HEK293 (cell line): ENCODE measurements around the gene MIER3.

Source experiments
- CTCF ChIA-PET: fragments of 350-600 bp; formaldehyde crosslinking; extraction: SDS; loops from one replicate; lab custom pipeline; 2021; ENCODE audit warnings: antibody characterized with exemption; lab: Yijun Ruan, JAX
- POLR2A ChIA-PET: fragments of 300-600 bp; formaldehyde crosslinking; extraction: SDS; loops from one replicate; lab custom pipeline; 2020; ENCODE audit warnings: antibody characterized with exemption, inconsistent platforms; lab: Yijun Ruan, JAX
- H3K27ac ChIP-seq: fragments of 200-500 bp; sonication (Bioruptor generic); 2 replicates; pipeline ENCODE4 v1.5.1; 2014; ENCODE audit warnings: low read depth, low read length, control low read depth, inconsistent platforms; ENCODE audit errors: extremely low read depth
- H3K36me3 ChIP-seq, 2 experiments: fragments of 200-500 bp in 1 of 2; sonication (Bioruptor generic) in 1 of 2; 1 replicate in 1 of 2; 2 replicates in 1 of 2; pipeline ENCODE4 v1.5.1; 2014 to 2017; ENCODE audit warnings: inconsistent platforms in 2 of 2, low read length in 2 of 2; ENCODE audit not compliant: control insufficient read depth in 2 of 2, insufficient read depth in 1 of 2
- H3K4me1 ChIP-seq: fragments of 200-500 bp; sonication (Bioruptor generic); 2 replicates; pipeline ENCODE4 v1.5.1; 2014; ENCODE audit warnings: mild to moderate bottlenecking, low read length, inconsistent platforms; ENCODE audit not compliant: control insufficient read depth, insufficient read depth
- H3K4me3 ChIP-seq: 2 replicates; pipeline ENCODE4 v1.5.1; 2011; ENCODE audit warnings: low read depth, mild to moderate bottlenecking, control low read depth, low read length, moderate library complexity
- H3K9me3 ChIP-seq: fragments of 200-500 bp; sonication (Bioruptor generic); 2 replicates; pipeline ENCODE4 v1.5.1; 2014; ENCODE audit warnings: low read depth, low read length, inconsistent platforms; ENCODE audit not compliant: control insufficient read depth, insufficient read depth
- GLI4 ChIP-seq: fragments of 450-650 bp; formaldehyde crosslinking; IDR thresholded peaks from 2 replicates; pipeline ENCODE4 v1.5.1; 2016; ENCODE audit warnings: missing biosample characterization, missing genetic modification characterization
- MZF1 ChIP-seq: fragments of 450-650 bp; formaldehyde crosslinking; IDR thresholded peaks from 2 replicates; pipeline ENCODE4 v1.5.1; 2017; ENCODE audit warnings: missing biosample characterization, missing genetic modification characterization, borderline replicate concordance
- SALL2 ChIP-seq: fragments of 450-650 bp; formaldehyde crosslinking; IDR thresholded peaks from 2 replicates; pipeline ENCODE4 v1.5.0; 2017; ENCODE audit warnings: missing biosample characterization, mild to moderate bottlenecking, missing genetic modification characterization, borderline replicate concordance
- SCRT1 ChIP-seq: fragments of 450-650 bp; formaldehyde crosslinking; IDR thresholded peaks from 2 replicates; pipeline ENCODE4 v1.5.1; 2016; ENCODE audit warnings: missing biosample characterization, missing genetic modification characterization, borderline replicate concordance
- SETDB1 ChIP-seq: IDR thresholded peaks from one replicate; pipeline ENCODE4 v1.6.1; 2017; ENCODE audit warnings: mild to moderate bottlenecking, low read length, moderate library complexity, mixed read lengths; ENCODE audit not compliant: insufficient read length
- TSHZ1 ChIP-seq: fragments of 450-650 bp; formaldehyde crosslinking; IDR thresholded peaks from 2 replicates; pipeline ENCODE4 v1.5.1; 2016; ENCODE audit warnings: missing biosample characterization, missing genetic modification characterization, borderline replicate concordance
- YY1 ChIP-seq: fragments of 450-650 bp; formaldehyde crosslinking; IDR thresholded peaks from 2 replicates; pipeline ENCODE4 v1.5.1; 2018; ENCODE audit warnings: missing biosample characterization, missing genetic modification characterization
- ZBTB20 ChIP-seq: fragments of 450-650 bp; formaldehyde crosslinking; IDR thresholded peaks from 2 replicates; pipeline ENCODE4 v1.5.1; 2016; ENCODE audit warnings: missing biosample characterization, missing genetic modification characterization
- ZBTB8A ChIP-seq: fragments of 450-650 bp; formaldehyde crosslinking; IDR thresholded peaks from 2 replicates; pipeline ENCODE4 v1.5.1; 2016; ENCODE audit warnings: missing biosample characterization, missing genetic modification characterization
- ZNF174 ChIP-seq: fragments of 450-650 bp; formaldehyde crosslinking; IDR thresholded peaks from 2 replicates; pipeline ENCODE4 v1.5.0; 2017; ENCODE audit warnings: missing biosample characterization, mild to moderate bottlenecking, missing genetic modification characterization
- ZNF23 ChIP-seq: fragments of 450-650 bp; formaldehyde crosslinking; IDR thresholded peaks from 2 replicates; pipeline ENCODE4 v1.5.1; 2016; ENCODE audit warnings: missing biosample characterization, missing genetic modification characterization, borderline replicate concordance
- ZNF302 ChIP-seq: fragments of 450-650 bp; formaldehyde crosslinking; IDR thresholded peaks from 2 replicates; pipeline ENCODE4 v1.5.1; 2016; ENCODE audit warnings: missing biosample characterization, missing genetic modification characterization, low read depth
- ZNF394 ChIP-seq: fragments of 450-650 bp; formaldehyde crosslinking; IDR thresholded peaks from 2 replicates; pipeline ENCODE4 v1.5.1; 2016; ENCODE audit warnings: missing biosample characterization, missing genetic modification characterization, mild to moderate bottlenecking, moderate library complexity, borderline replicate concordance
- ZNF549 ChIP-seq: fragments of 450-650 bp; IDR thresholded peaks from 2 replicates; pipeline ENCODE4 v1.5.1; 2018; ENCODE audit warnings: missing biosample characterization, missing genetic modification characterization, mild to moderate bottlenecking, inconsistent platforms, moderate library complexity
- ZNF555 ChIP-seq: fragments of 450-650 bp; formaldehyde crosslinking; conservative IDR thresholded peaks from 2 replicates; pipeline ENCODE4 v1.5.1; 2017; ENCODE audit warnings: missing biosample characterization, mild to moderate bottlenecking, missing genetic modification characterization, inconsistent platforms
- ZNF623 ChIP-seq: fragments of 450-650 bp; formaldehyde crosslinking; IDR thresholded peaks from 2 replicates; pipeline ENCODE4 v1.5.1; 2016; ENCODE audit warnings: missing biosample characterization, missing genetic modification characterization
- ZNF654 ChIP-seq: fragments of 450-650 bp; formaldehyde crosslinking; IDR thresholded peaks from 2 replicates; pipeline ENCODE4 v1.5.1; 2016; ENCODE audit warnings: low read depth, missing biosample characterization, missing genetic modification characterization
- ZNF747 ChIP-seq: fragments of 450-650 bp; formaldehyde crosslinking; IDR thresholded peaks from 2 replicates; pipeline ENCODE4 v1.5.1; 2016; ENCODE audit warnings: missing biosample characterization, missing genetic modification characterization
- ZNF768 ChIP-seq: fragments of 450-650 bp; formaldehyde crosslinking; IDR thresholded peaks from 2 replicates; pipeline ENCODE4 v1.5.1; 2018; ENCODE audit warnings: missing biosample characterization, mild to moderate bottlenecking, missing genetic modification characterization
- ZSCAN23 ChIP-seq: fragments of 450-650 bp; formaldehyde crosslinking; IDR thresholded peaks from 2 replicates; pipeline ENCODE4 v1.5.1; 2016; ENCODE audit warnings: missing biosample characterization, missing genetic modification characterization

Gene MIER3

DNA sequence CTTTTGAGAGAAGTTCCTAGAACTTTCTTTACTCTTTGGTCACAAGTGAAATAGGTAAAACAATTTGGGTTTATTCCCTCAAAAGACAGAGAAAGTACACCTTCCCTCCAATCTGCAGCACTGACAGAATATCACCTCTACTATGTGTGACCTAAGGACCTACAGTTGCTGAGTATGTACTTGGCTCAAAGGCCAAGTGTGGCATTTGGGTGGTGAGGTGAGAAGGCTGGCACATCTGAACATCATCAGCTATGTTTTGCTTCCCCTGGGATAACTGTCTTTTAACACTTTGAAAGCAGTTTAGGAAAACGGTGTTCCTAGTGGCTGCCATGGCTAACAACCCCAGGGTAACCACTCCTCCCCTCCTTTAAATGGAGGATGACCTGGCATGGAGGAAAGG is 17.6 kb downstream of the MIER3 start:
- Histone ChIP-seq H3K4me1 (no peaks in the 10 kb centered on the region), H3K36me3 (peaks cover 73 to 85% of the 10 kb centered on the region in 2 experiments), H3K27ac (no peak overlapping the region), H3K4me3 (no peak overlapping the region), H3K9me3 (no peaks in the 10 kb centered on the region)
- TF ChIP-seq ZNF623 (tag by site-specific recombination) = no peak
- TF ChIP-seq SALL2 (tag by site-specific recombination) = no peak
- TF ChIP-seq ZNF174 (tag by site-specific recombination) = no peak
- no peak for TF ChIP-seq ZBTB20 (tag by site-specific recombination)
- no peak for TF ChIP-seq ZBTB8A (tag by site-specific recombination)
- TF ChIP-seq ZNF555 (tag by site-specific recombination) = no peak
- no peak for TF ChIP-seq ZNF302 (tag by site-specific recombination)
- no peak for TF ChIP-seq ZNF549 (tag by site-specific recombination)
- TF ChIP-seq GLI4 (tag by site-specific recombination) = no peak
- no peak for TF ChIP-seq ZNF747 (tag by site-specific recombination)
- TF ChIP-seq ZNF394 (tag by site-specific recombination) = no peak
- TF ChIP-seq TSHZ1 (tag by site-specific recombination) = no peak
- TF ChIP-seq SCRT1 (tag by site-specific recombination) = no peak
- no peak for TF ChIP-seq ZNF23 (tag by site-specific recombination)
- no peak for TF ChIP-seq YY1 (tag by site-specific recombination)
- no peak for TF ChIP-seq ZNF654
- POLR2A ChIA-PET = interaction anchor here (0.6 kb wide), 1 partner anchor 71 kb away, joined by 3 read pairs; no protein-coding TSS in a partner anchor
- CTCF ChIA-PET = interaction anchor here (1.0 kb wide), 1 partner anchor 204 kb away, joined by 3 read pairs; no protein-coding TSS in a partner anchor

- no peaks in the 10 kb centered on the region for H3K9me3 ChIP-seq
- ChIA-PET CTCF (no interaction called here), POLR2A (no interaction called here)
- H3K27ac ChIP-seq = no peak overlapping the region
- no peaks in the 10 kb centered on the region for H3K4me1 ChIP-seq
- no peak overlapping the region for H3K4me3 ChIP-seq
- H3K36me3 ChIP-seq = peaks cover 46 to 78% of the 10 kb centered on the region in 2 experiments
- 0 out of 2 replicates have a peak, but pooled peaks have one; percentile 28 for TF ChIP-seq MZF1
- TF ChIP-seq YY1 (tag by site-specific recombination) = no peak
- no peak for TF ChIP-seq ZSCAN23 (tag by site-specific recombination)
- peak; percentile 55 for TF ChIP-seq SETDB1
- TF ChIP-seq ZNF768 = no peak
Measured at GRCh38 chr5:56922922-56923321, 29.0 kb downstream of the MIER3 start.
